ENCODE data around the gene UBE2D1.

DNA sequence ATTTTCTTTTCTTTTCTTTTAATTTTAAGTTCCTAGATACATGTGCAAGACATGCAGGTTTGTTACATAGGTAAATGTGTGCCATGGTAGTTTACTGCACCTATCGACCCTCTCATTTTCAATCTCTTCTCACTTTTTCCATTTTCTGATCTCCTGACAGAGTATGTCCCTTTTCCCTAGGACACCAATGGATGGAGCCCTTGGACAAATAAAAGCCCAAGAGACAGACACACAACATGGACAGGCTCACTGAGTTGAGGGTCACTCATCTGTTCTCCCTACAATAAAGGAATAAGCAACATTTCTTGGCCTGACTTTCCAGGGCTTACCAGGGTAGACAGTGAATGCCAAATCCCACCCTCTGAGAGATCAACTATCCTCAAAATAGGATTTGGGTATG, 15.2 kb upstream of the UBE2D1 start:
- TF ChIP-seq MYC (IDR thresholded peaks at IDR 0.05; ENCODE audit: low read depth, low read length) (no peak), POLR2A (IDR thresholded peaks at IDR 0.05; ENCODE audit: extremely low read depth, insufficient read length) (no peak), CTCF (IDR thresholded peaks at IDR 0.05; ENCODE audit: low read depth, low read length) (no peak)
